ENCODE data around the gene RPL3. TPM values are rescaled to one million over a fixed set of nuclear protein-coding genes. Genes with fewer than 3 reads are reported as not detected.
A peak's percentile ranks its signal among the peaks of the same experiment; 100 is the strongest.

Gene RPL3
- polyA plus RNA-seq: 1,000 to 10,000 TPM; 1,935 to 2,618 (median 1,953) TPM

GRCh38 chr22:39319284-39320022, at the start of gene RPL3:
Gene RPL3 (minus strand): TSS chr22:39319623. CDS start chr22:39319597, 26 bp downstream.
- Mint-ChIP-seq H3K9me3 (no peaks in the 10 kb centered on the region), H3K27ac (peak within 1 kb of the TSS; percentile 92 to 98 (median 97)), H3K36me3 (peaks cover 10 to 38% (median 13%) of the 10 kb centered on the region in 3 donors), H3K4me3 (peak within 1 kb of the TSS; percentile 94 to 100 (median 99)), H3K27me3 (ENCODE audit: low read depth in 3 of 3) (peaks cover 20 to 21% (median 20%) of the 10 kb centered on the region in 3 donors), H3K4me1 (peaks cover 53 to 68% of the 10 kb centered on the region in 2 donors)
- DNase-seq: peak; percentile 96 to 98 (median 97)

- Mint-ChIP-seq H3K27me3 (ENCODE audit: low read depth in 3 of 3) (no peaks in the 10 kb centered on the region), H3K4me3 (no peak overlapping the region), H3K9me3 (no peaks in the 10 kb centered on the region), H3K27ac (peak overlapping the region in 1 of 6 donors; percentile 44), H3K4me1 (peaks cover 3 to 10% of the 10 kb centered on the region in 2 donors), H3K36me3 (no peaks in the 10 kb centered on the region)
- no peak for DNase-seq
Measured at GRCh38 chr22:39369186-39369585, 49.8 kb upstream of the RPL3 start.

GRCh38 chr22:39368461-39368911, 49.1 kb upstream of the RPL3 start:
- peaks cover 3 to 10% of the 10 kb centered on the region in 2 donors for H3K4me1 Mint-ChIP-seq
- no peak for DNase-seq
- H3K27ac Mint-ChIP-seq: peak overlapping the region in 2 of 6 donors; percentile 3 to 49
- no peaks in the 10 kb centered on the region for H3K36me3 Mint-ChIP-seq
- H3K9me3 Mint-ChIP-seq: no peaks in the 10 kb centered on the region
- H3K27me3 Mint-ChIP-seq (ENCODE audit: low read depth in 3 of 3): no peaks in the 10 kb centered on the region
- H3K4me3 Mint-ChIP-seq: no peak overlapping the region

- peaks cover 3 to 10% of the 10 kb centered on the region in 2 donors for H3K4me1 Mint-ChIP-seq
- no peaks in the 10 kb centered on the region for H3K36me3 Mint-ChIP-seq
- no peaks in the 10 kb centered on the region for H3K9me3 Mint-ChIP-seq
- no peaks in the 10 kb centered on the region for H3K27me3 Mint-ChIP-seq (ENCODE audit: low read depth in 3 of 3)
- peak overlapping the region in 2 of 6 donors; percentile 53 to 67 for H3K27ac Mint-ChIP-seq
- no peak overlapping the region for H3K4me3 Mint-ChIP-seq
- DNase-seq: no peak
Measured at GRCh38 chr22:39367035-39367434, 47.6 kb upstream of the RPL3 start.

- no peaks in the 10 kb centered on the region for H3K36me3 Mint-ChIP-seq
- no peak for DNase-seq
- peaks cover 3 to 12% of the 10 kb centered on the region in 2 donors for H3K4me1 Mint-ChIP-seq
- H3K9me3 Mint-ChIP-seq: no peaks in the 10 kb centered on the region
- peak overlapping the region in 1 of 6 donors; percentile 65 for H3K27ac Mint-ChIP-seq
- H3K4me3 Mint-ChIP-seq: no peak overlapping the region
- peaks cover 0 to 3% (median 0%) of the 10 kb centered on the region in 3 donors for H3K27me3 Mint-ChIP-seq (ENCODE audit: low read depth in 3 of 3)
Measured at GRCh38 chr22:39365492-39365780, 46.0 kb upstream of the RPL3 start.

GRCh38 chr22:39364714-39365491, 45.5 kb upstream of the RPL3 start:
- no peak overlapping the region for H3K4me3 Mint-ChIP-seq
- no peaks in the 10 kb centered on the region for H3K9me3 Mint-ChIP-seq
- peaks cover 3 to 14% of the 10 kb centered on the region in 2 donors for H3K4me1 Mint-ChIP-seq
- H3K36me3 Mint-ChIP-seq: no peaks in the 10 kb centered on the region
- peaks cover 0 to 4% (median 0%) of the 10 kb centered on the region in 3 donors for H3K27me3 Mint-ChIP-seq (ENCODE audit: low read depth in 3 of 3)
- peak overlapping the region in 1 of 6 donors; percentile 65 for H3K27ac Mint-ChIP-seq
- DNase-seq: no peak

- Mint-ChIP-seq H3K36me3 (no peaks in the 10 kb centered on the region), H3K4me3 (no peak overlapping the region), H3K9me3 (peaks cover 0 to 1% (median 0%) of the 10 kb centered on the region in 6 donors), H3K27ac (peak overlapping the region in 2 of 6 donors; percentile 67 to 77), H3K4me1 (peaks cover 3 to 14% of the 10 kb centered on the region in 2 donors), H3K27me3 (ENCODE audit: low read depth in 3 of 3) (peaks cover 0 to 4% (median 0%) of the 10 kb centered on the region in 3 donors)
- DNase-seq: no peak
Measured at GRCh38 chr22:39363751-39364515, 44.5 kb upstream of the RPL3 start.

GRCh38 chr22:39362932-39363331, 43.5 kb upstream of the RPL3 start:
- Mint-ChIP-seq H3K36me3 (no peaks in the 10 kb centered on the region), H3K27me3 (ENCODE audit: low read depth in 3 of 3) (peaks cover 0 to 4% (median 0%) of the 10 kb centered on the region in 3 donors), H3K4me1 (peaks cover 2 to 14% of the 10 kb centered on the region in 2 donors), H3K27ac (peak overlapping the region in 2 of 6 donors; percentile 60 to 81), H3K4me3 (no peak overlapping the region), H3K9me3 (peaks cover 0 to 1% (median 0%) of the 10 kb centered on the region in 6 donors)
- DNase-seq: no peak

- Mint-ChIP-seq H3K4me1 (peaks cover 0 to 14% of the 10 kb centered on the region in 2 donors), H3K9me3 (peaks cover 0 to 1% (median 0%) of the 10 kb centered on the region in 6 donors), H3K27me3 (ENCODE audit: low read depth in 3 of 3) (peaks cover 0 to 4% (median 0%) of the 10 kb centered on the region in 3 donors), H3K4me3 (no peak overlapping the region), H3K27ac (no peak overlapping the region), H3K36me3 (no peaks in the 10 kb centered on the region)
- DNase-seq: no peak
Measured at GRCh38 chr22:39362271-39362670, 42.8 kb upstream of the RPL3 start.

- Mint-ChIP-seq H3K4me3 (no peak overlapping the region), H3K9me3 (peaks cover 0 to 1% (median 0%) of the 10 kb centered on the region in 6 donors), H3K4me1 (peaks cover 0 to 8% of the 10 kb centered on the region in 2 donors), H3K27ac (no peak overlapping the region), H3K27me3 (ENCODE audit: low read depth in 3 of 3) (peaks cover 0 to 4% (median 0%) of the 10 kb centered on the region in 3 donors), H3K36me3 (no peaks in the 10 kb centered on the region)
- no peak for DNase-seq
Measured at GRCh38 chr22:39361496-39361895, 42.1 kb upstream of the RPL3 start.

- H3K4me1 Mint-ChIP-seq: peaks cover 0 to 8% of the 10 kb centered on the region in 2 donors
- H3K36me3 Mint-ChIP-seq: no peaks in the 10 kb centered on the region
- H3K9me3 Mint-ChIP-seq: peaks cover 0 to 1% (median 0%) of the 10 kb centered on the region in 6 donors
- DNase-seq: no peak
- peak overlapping the region in 1 of 6 donors; percentile 47 for H3K27ac Mint-ChIP-seq
- peaks cover 0 to 4% (median 0%) of the 10 kb centered on the region in 3 donors for H3K27me3 Mint-ChIP-seq (ENCODE audit: low read depth in 3 of 3)
- H3K4me3 Mint-ChIP-seq: no peak overlapping the region
Measured at GRCh38 chr22:39360674-39361413, 41.4 kb upstream of the RPL3 start.

- Mint-ChIP-seq H3K27ac (no peak overlapping the region), H3K9me3 (peaks cover 0 to 1% (median 0%) of the 10 kb centered on the region in 6 donors), H3K4me1 (peaks cover 0 to 8% of the 10 kb centered on the region in 2 donors), H3K4me3 (no peak overlapping the region), H3K27me3 (ENCODE audit: low read depth in 3 of 3) (peaks cover 0 to 4% (median 0%) of the 10 kb centered on the region in 3 donors), H3K36me3 (no peaks in the 10 kb centered on the region)
- DNase-seq: no peak
Measured at GRCh38 chr22:39360242-39360641, 40.8 kb upstream of the RPL3 start.

Measured in immature natural killer cell (primary cell).